Measurements from ENCODE around the gene GREB1L. TPM values are rescaled to one million over a fixed set of nuclear protein-coding genes. Genes with fewer than 3 reads are reported as not detected.

The GREB1L gene
- total and polyA plus RNA-seq, 9 of the 15 experiments (the other 6 are each of a cell fraction or from before 2014, with no cell fraction given), result 0.03 TPM; not detected in 8

DNA sequence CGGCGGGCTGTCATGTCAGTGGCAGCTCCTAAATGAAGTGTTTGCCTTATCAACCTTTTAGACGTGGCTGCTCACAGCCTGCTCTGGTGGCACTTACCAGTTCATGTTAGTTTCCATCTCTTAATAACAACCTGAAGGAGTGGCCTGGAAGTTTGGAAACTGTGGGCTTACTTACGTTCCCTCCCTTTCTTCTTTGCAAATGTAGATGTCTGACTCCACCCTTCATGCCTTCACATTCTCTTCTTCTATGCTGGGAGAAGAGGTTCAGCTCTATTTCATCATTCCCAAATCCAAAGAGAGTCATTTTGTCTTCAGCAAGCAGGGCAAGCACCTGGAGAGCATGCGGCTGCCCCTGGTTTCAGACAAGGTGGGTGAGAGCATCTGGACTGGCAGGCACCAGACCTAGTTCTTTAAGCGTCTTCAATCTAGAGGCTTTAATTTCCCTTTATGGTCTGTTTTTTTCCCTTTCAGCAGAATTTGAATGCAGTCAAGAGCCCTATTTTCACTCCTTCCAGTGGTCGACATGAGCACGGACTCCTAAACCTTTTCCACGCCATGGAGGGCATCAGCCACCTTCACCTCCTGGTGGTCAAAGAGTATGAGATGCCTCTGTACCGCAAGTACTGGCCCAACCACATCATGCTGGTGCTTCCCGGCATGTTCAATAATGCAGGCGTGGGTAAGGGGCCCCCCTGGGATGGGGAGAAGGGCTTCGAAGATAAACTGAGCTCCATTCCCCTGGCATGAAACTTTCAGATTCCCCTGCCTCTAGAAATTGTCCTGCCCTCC lies 266.1 kb downstream of the GREB1L start:
- H3K4me3 ChIP-seq, result no peak overlapping the region
- ATAC-seq (no peak), DNase-seq (ENCODE audit: extremely low read depth in 1 of 4, low spot score in 3 of 4) (no peak), FAIRE-seq (no peak)
- CTCF ChIA-PET (ENCODE audit: low intra/inter-chr PET ratio), result no interaction called here
- H2AFZ ChIP-seq (ENCODE audit: low read depth, low read length), result no peak overlapping the region
- no peaks in the 10 kb centered on the region for H3K9me3 ChIP-seq (replicated peaks; ENCODE audit: control insufficient read depth, insufficient read depth, low read depth, low read length)
- in situ Hi-C loops (cut with MboI), result no loop called here
- 22% methylated on average over 12 of the region's 13 CpGs for WGBS (ENCODE audit: insufficient coverage, low coverage, missing lambda C conversion rate)
- no TSS peak for BruUV-seq (replicated peaks)
- no peaks in the 10 kb centered on the region for H3K9me1 ChIP-seq (ENCODE audit: control insufficient read depth, insufficient read depth, low read length)
- intact Hi-C loops (cut with micrococcal nuclease), result no loop called here
- H4K20me1 ChIP-seq (replicated peaks; ENCODE audit: control insufficient read depth, insufficient read depth, low read length), result no peaks in the 10 kb centered on the region
- H3K9ac ChIP-seq (ENCODE audit: insufficient read depth in 1 of 2, low read depth in 2 of 2, low read length in 2 of 2), result no peak overlapping the region
- H3K79me2 ChIP-seq (ENCODE audit: control insufficient read depth, insufficient read depth, low read length), result no peaks in the 10 kb centered on the region
- TF ChIP-seq, protein P1, sequence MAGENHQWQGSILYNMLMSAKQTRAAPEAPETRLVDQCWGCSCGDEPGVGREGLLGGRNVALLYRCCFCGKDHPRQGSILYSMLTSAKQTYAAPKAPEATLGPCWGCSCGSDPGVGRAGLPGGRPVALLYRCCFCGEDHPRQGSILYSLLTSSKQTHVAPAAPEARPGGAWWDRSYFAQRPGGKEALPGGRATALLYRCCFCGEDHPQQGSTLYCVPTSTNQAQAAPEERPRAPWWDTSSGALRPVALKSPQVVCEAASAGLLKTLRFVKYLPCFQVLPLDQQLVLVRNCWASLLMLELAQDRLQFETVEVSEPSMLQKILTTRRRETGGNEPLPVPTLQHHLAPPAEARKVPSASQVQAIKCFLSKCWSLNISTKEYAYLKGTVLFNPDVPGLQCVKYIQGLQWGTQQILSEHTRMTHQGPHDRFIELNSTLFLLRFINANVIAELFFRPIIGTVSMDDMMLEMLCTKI (IDR thresholded peaks at IDR 0.05; ENCODE audit: partially characterized antibody), result no peak
- TF ChIP-seq FOS (IDR thresholded peaks at IDR 0.05; ENCODE audit: extremely low read depth, insufficient read length) (no peak), STAT5A (IDR thresholded peaks at IDR 0.05; ENCODE audit: borderline replicate concordance, low read length) (no peak), ZNF407 (IDR thresholded peaks at IDR 0.05; ENCODE audit: low read depth) (no peak), PTRF (tag; IDR thresholded peaks at IDR 0.05) (no peak)
- no peaks in the 10 kb centered on the region for H3K4me1 ChIP-seq (replicated peaks in 1 of 2; ENCODE audit: control insufficient read depth in 2 of 2, insufficient read depth in 2 of 2, low read length in 2 of 2)
- H3K36me3 ChIP-seq (ENCODE audit: control insufficient read depth, insufficient read depth, low read length), result no peaks in the 10 kb centered on the region
- H3K27ac ChIP-seq (ENCODE audit: extremely low read depth, low read depth, low read length), result no peak overlapping the region
- peaks cover 3 to 9% of the 10 kb centered on the region in 2 experiments; a peak in 3 of 5 replicates for H3K27me3 ChIP-seq (ENCODE audit: control insufficient read depth in 2 of 2, insufficient read depth in 2 of 2, low read length in 2 of 2)
- no peak overlapping the region for H3K4me2 ChIP-seq (ENCODE audit: insufficient read depth, low read length)
- POLR2A ChIA-PET, result interaction anchor here (0.6 to 1.1 kb wide), 3 partner anchors 17 to 112 kb away, joined by 3 read pairs; no protein-coding TSS in a partner anchor
